H1 (cell line): Measurements from ENCODE around the gene DCTN5. TPM values are rescaled to one million over a fixed set of nuclear protein-coding genes. Genes with fewer than 3 reads are reported as not detected.

Experiments
- CTCF ChIA-PET: fragments of 300-600 bp; sonication (Branson Sonifier 250); formaldehyde crosslinking; loops from one replicate; lab custom pipeline; 2021; ENCODE audit not compliant: partially characterized antibody; lab: Charles Lee
- POLR2A ChIA-PET: fragments of 300-600 bp; sonication (Branson Sonifier 250); formaldehyde crosslinking; loops from one replicate; lab custom pipeline; 2021; ENCODE audit warnings: inconsistent platforms; ENCODE audit not compliant: partially characterized antibody; lab: Charles Lee
- DNase-seq, 2 experiments: peaks; one replicate each; pipeline versions ENCODE4 v3.0.0 to v3.0.0-alpha.2; 2010 to 2022; ENCODE audit warnings: low spot score in 2 of 2, low read depth in 1 of 2, mixed read lengths in 1 of 2
- FAIRE-seq: peaks from 2 replicates; lab custom pipeline; 2011; peaks lifted over from hg19 to GRCh38; lab: Jason Lieb, UNC
- H2AFZ ChIP-seq: 2 replicates; pipeline ENCODE4 v1.8.1; 2012; ENCODE audit warnings: low read length, inconsistent platforms
- H2AK5ac ChIP-seq: 2 replicates; pipeline ENCODE4 v1.6.1; 2013; ENCODE audit warnings: low read depth, low read length
- H2BK120ac ChIP-seq: replicated peaks from 2 replicates; pipeline ENCODE3; 2013; ENCODE audit warnings: low read depth, low read length, inconsistent platforms
- H2BK12ac ChIP-seq: 2 replicates; pipeline ENCODE4 v1.6.1; 2013; ENCODE audit warnings: low read depth, low read length
- H2BK15ac ChIP-seq: 2 replicates; pipeline ENCODE4 v1.6.1; 2013; ENCODE audit warnings: low read length
- H2BK20ac ChIP-seq: 2 replicates; pipeline ENCODE4 v1.6.1; 2013; ENCODE audit warnings: low read length
- H2BK5ac ChIP-seq: 2 replicates; pipeline ENCODE4 v1.6.1; 2013; ENCODE audit warnings: low read depth, low read length
- H3K14ac ChIP-seq: 2 replicates; pipeline ENCODE4 v1.6.1; 2013; ENCODE audit warnings: inconsistent platforms; ENCODE audit not compliant: insufficient read length
- H3K18ac ChIP-seq: 2 replicates; pipeline ENCODE4 v1.6.1; 2013; ENCODE audit warnings: low read length; ENCODE audit errors: extremely low read depth
- H3K23ac ChIP-seq: 2 replicates; pipeline ENCODE4 v1.6.1; 2013; ENCODE audit warnings: inconsistent platforms; ENCODE audit not compliant: insufficient read length
- H3K23me2 ChIP-seq: 2 replicates; pipeline ENCODE4 v1.6.1; 2013; ENCODE audit warnings: low read depth, low read length
- H3K27ac ChIP-seq: 2 replicates; pipeline ENCODE4 v1.6.1; 2011; ENCODE audit warnings: low read depth, low read length, inconsistent platforms
- H3K27me3 ChIP-seq, 4 experiments: replicated peaks in 1 of 4; 1 replicate in 1 of 4; 2 replicates in 3 of 4; pipeline versions ENCODE4 v1.6.1 to v1.8.1; 2011 to 2013; ENCODE audit warnings: low read length in 3 of 4, mild to moderate bottlenecking in 3 of 4, inconsistent platforms in 2 of 4, mixed read lengths in 2 of 4, moderate library complexity in 1 of 4; ENCODE audit not compliant: control insufficient read depth in 3 of 4, insufficient read depth in 3 of 4; ENCODE audit errors: extremely low read depth in 1 of 4
- H3K36me3 ChIP-seq, 4 experiments: 2 replicates each; pipeline versions ENCODE4 v1.6.1 to v1.8.1; 2011 to 2013; ENCODE audit warnings: mild to moderate bottlenecking in 4 of 4, low read length in 3 of 4, moderate library complexity in 2 of 4, control low read depth in 1 of 4, inconsistent platforms in 1 of 4; ENCODE audit not compliant: insufficient read depth in 4 of 4, control insufficient read depth in 2 of 4
- H3K4ac ChIP-seq: replicated peaks from 2 replicates; pipeline ENCODE3; 2013; ENCODE audit warnings: low read length, low read depth, mixed read lengths, inconsistent platforms; ENCODE audit not compliant: insufficient read length
- H3K4me1 ChIP-seq, 4 experiments: replicated peaks in 1 of 4; 1 replicate in 1 of 4; 2 replicates in 3 of 4; pipeline versions ENCODE4 v1.6.1 to v1.8.1; 2011 to 2013; ENCODE audit warnings: low read length in 3 of 4, inconsistent platforms in 2 of 4, mixed read lengths in 1 of 4; ENCODE audit not compliant: insufficient read depth in 4 of 4, control insufficient read depth in 3 of 4
- H3K4me2 ChIP-seq, 2 experiments: 2 replicates each; pipeline versions ENCODE4 v1.6.1 to v1.8.1; 2011 to 2013; ENCODE audit warnings: low read depth in 2 of 2, low read length in 2 of 2, control low read depth in 1 of 2, inconsistent platforms in 1 of 2, mild to moderate bottlenecking in 1 of 2; ENCODE audit not compliant: insufficient read depth in 1 of 2
- H3K4me3 ChIP-seq, 4 experiments: fragments of 200-600, 300-600 bp in 1 of 4; sonication (generic), shearing (Covaris generic), sonication (Bioruptor Twin) in 1 of 4; 2 replicates each; pipeline versions ENCODE4 v1.5.1 to v1.8.1; 2011 to 2016; ENCODE audit warnings: low read length in 4 of 4, low read depth in 3 of 4, control low read depth in 2 of 4, inconsistent platforms in 2 of 4, mild to moderate bottlenecking in 2 of 4, mixed read lengths in 1 of 4, moderate library complexity in 1 of 4; ENCODE audit not compliant: insufficient read depth in 2 of 4; ENCODE audit errors: extremely low read depth in 1 of 4
- H3K56ac ChIP-seq: replicated peaks from 2 replicates; pipeline ENCODE3; 2013; ENCODE audit warnings: low read depth, mild to moderate bottlenecking, mixed read lengths, low read length, inconsistent platforms; ENCODE audit not compliant: insufficient read length
- H3K79me1 ChIP-seq: 2 replicates; pipeline ENCODE4 v1.6.1; 2013; ENCODE audit warnings: low read depth, low read length, control low read depth
- H3K79me2 ChIP-seq, 2 experiments: 2 replicates each; pipeline versions ENCODE4 v1.6.1 to v1.8.1; 2012 to 2013; ENCODE audit warnings: low read length in 2 of 2, mild to moderate bottlenecking in 2 of 2, inconsistent platforms in 1 of 2; ENCODE audit not compliant: insufficient read depth in 2 of 2, control insufficient read depth in 1 of 2
- H3K9ac ChIP-seq, 4 experiments: replicated peaks in 1 of 4; 1 replicate in 1 of 4; 2 replicates in 3 of 4; pipeline versions ENCODE4 v1.6.1 to v1.8.1; 2011 to 2013; ENCODE audit warnings: low read depth in 3 of 4, low read length in 3 of 4, control low read depth in 2 of 4, mild to moderate bottlenecking in 2 of 4, moderate library complexity in 2 of 4, inconsistent platforms in 1 of 4; ENCODE audit errors: extremely low read depth in 1 of 4
- H3K9me3 ChIP-seq, 2 experiments: 2 replicates each; pipeline versions ENCODE4 v1.6.1 to v1.8.1; 2012 to 2013; ENCODE audit warnings: mild to moderate bottlenecking in 2 of 2, moderate library complexity in 2 of 2, control low read depth in 1 of 2, inconsistent platforms in 1 of 2, low read depth in 1 of 2, low read length in 1 of 2, mixed read lengths in 1 of 2; ENCODE audit not compliant: insufficient read depth in 2 of 2
- H4K20me1 ChIP-seq, 2 experiments: replicated peaks in 1 of 2; 2 replicates each; pipeline versions ENCODE3 to v1.8.1; 2011 to 2013; ENCODE audit warnings: inconsistent platforms in 2 of 2, low read length in 2 of 2, mild to moderate bottlenecking in 1 of 2; ENCODE audit not compliant: insufficient read depth in 2 of 2, control insufficient read depth in 1 of 2
- H4K5ac ChIP-seq: 2 replicates; pipeline ENCODE4 v1.6.1; 2013; ENCODE audit warnings: low read length, low read depth, mixed read lengths, inconsistent platforms; ENCODE audit not compliant: insufficient read length
- H4K8ac ChIP-seq: 2 replicates; pipeline ENCODE4 v1.8.0; 2013; ENCODE audit warnings: mild to moderate bottlenecking, moderate library complexity, low read length, inconsistent platforms; ENCODE audit not compliant: insufficient read depth; ENCODE audit errors: extremely low read depth
- H4K91ac ChIP-seq: replicated peaks from 2 replicates; pipeline ENCODE3; 2013; ENCODE audit warnings: low read length, mixed read lengths, inconsistent platforms; ENCODE audit not compliant: insufficient read length
- JUN ChIP-seq: IDR thresholded peaks from 2 replicates; pipeline ENCODE4 v1.6.1; 2011; ENCODE audit warnings: low read depth, mild to moderate bottlenecking, improper control_type of control experiment, low read length
- POLR2A ChIP-seq, 2 experiments: IDR thresholded peaks; 1 replicate in 1 of 2; 2 replicates in 1 of 2; pipeline ENCODE4 v1.6.1; 2011; ENCODE audit warnings: low read depth in 2 of 2, low read length in 2 of 2, mild to moderate bottlenecking in 2 of 2; ENCODE audit errors: control extremely low read depth in 1 of 2
- POLR2AphosphoS5 ChIP-seq: IDR thresholded peaks from 2 replicates; pipeline ENCODE4 v1.6.1; 2011; ENCODE audit warnings: low read depth, low read length
- WGBS, 2 experiments: shearing (Covaris generic) in 1 of 2; methylation state at CpG; one replicate each; pipeline versions ENCODE4 v1.1.6 to v1.1.7; 2013 to 2015; ENCODE audit warnings: low lambda C conversion rate in 2 of 2, mixed read lengths in 2 of 2, inconsistent platforms in 1 of 2, low coverage in 1 of 2, missing lambda C conversion rate in 1 of 2; ENCODE audit not compliant: insufficient replicate concordance in 2 of 2, insufficient coverage in 1 of 2, insufficient read length in 1 of 2; ENCODE audit errors: extremely low coverage in 1 of 2, missing lambda C conversion rate in 1 of 2; 5-methylcytosine and 5-hydroxymethylcytosine counted together
- polyA plus RNA-seq, 7 experiments: library from polyadenylated mRNA; depleted of rRNA in 3 of 7; stranded (reverse) in 5 of 7; unstranded in 2 of 7; fragments of >200 nt in 5 of 7; fragments of 200-250 nt in 2 of 7; gene quantifications; 1 replicate in 5 of 7; 2 replicates in 1 of 7; 4 replicates in 1 of 7; pipeline versions ENCODE4 v1.2.1 to v1.2.3, GENCODE V29; 2011 to 2013; ENCODE audit warnings: missing spikeins in 2 of 7, mixed read lengths in 2 of 7
- total RNA-seq: library from RNA; stranded (reverse); fragmentation: NEBNext Ultra II Directional; extraction: Animal tissue kit (Norgen Biotek cat#: 25700); gene quantifications from 2 replicates; pipeline ENCODE4 v1.2.1, GENCODE V29; 2021

DCTN5 gene
- total and polyA plus RNA-seq, 2 of the 8 experiments (the other 6 are each of a cell fraction or from before 2014, with no cell fraction given): 36.0 to 74.0 TPM

DNA sequence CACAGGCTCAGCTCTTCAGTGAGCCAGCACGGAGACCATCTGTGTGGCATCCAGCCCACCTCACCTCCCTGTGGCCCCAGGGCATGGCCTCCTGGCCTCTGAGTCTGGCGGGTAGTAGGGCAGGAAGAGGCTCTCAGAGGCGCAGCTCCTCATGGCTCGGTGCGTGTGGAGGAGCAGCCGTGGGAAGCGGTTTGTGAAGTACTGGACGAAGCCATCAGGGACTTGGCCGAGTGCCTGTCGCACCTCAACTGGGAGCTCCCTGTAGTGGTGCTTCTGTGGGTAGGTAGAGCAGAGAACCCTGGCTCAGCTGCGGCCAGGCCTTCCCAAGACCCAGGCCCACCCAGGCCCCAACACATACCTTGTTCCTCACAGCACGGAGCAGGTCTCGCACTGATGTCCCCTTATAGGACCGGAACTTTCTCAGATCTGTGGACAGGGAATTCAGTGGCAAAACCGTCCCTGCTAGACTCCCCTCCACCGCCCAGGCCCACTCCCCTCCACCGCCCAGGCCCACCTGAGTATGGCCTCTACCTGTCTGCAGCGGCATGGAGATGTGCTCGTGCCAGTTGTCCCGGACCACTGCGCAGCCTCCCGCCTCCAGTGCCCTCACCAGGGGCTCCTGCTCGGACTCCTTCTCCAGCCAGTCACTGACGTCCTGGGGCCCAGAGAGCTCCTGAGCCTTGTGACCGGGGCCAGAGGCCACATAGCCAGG lies 49.7 kb downstream of the DCTN5 start:
- Histone ChIP-seq H4K91ac (no peak overlapping the region), H3K36me3 (peaks cover 25 to 55% (median 50%) of the 10 kb centered on the region in 4 experiments), H3K4me3 (no peak overlapping the region), H2BK12ac (no peak overlapping the region), H3K18ac (no peak overlapping the region), H3K27me3 (no peaks in the 10 kb centered on the region), H4K20me1 (peaks cover 7 to 10% of the 10 kb centered on the region in 2 experiments), H3K4ac (no peak overlapping the region), H3K4me2 (no peak overlapping the region), H3K9me3 (no peaks in the 10 kb centered on the region), H2AK5ac (no peak overlapping the region), H2BK120ac (no peak overlapping the region), H3K79me2 (no peaks in the 10 kb centered on the region), H2BK15ac (no peak overlapping the region), H2BK5ac (no peak overlapping the region), H2AFZ (no peak overlapping the region), H3K4me1 (peaks cover 0 to 5% (median 4%) of the 10 kb centered on the region in 4 experiments; a peak in 5 of 7 replicates), H3K9ac (no peak overlapping the region), H3K56ac (no peak overlapping the region), H4K8ac (no peak overlapping the region), H3K27ac (no peak overlapping the region), H4K5ac (no peak overlapping the region), H3K14ac (no peak overlapping the region), H2BK20ac (no peak overlapping the region), H3K23ac (no peak overlapping the region), H3K23me2 (peaks cover 7% of the 10 kb centered on the region; the same call in 1 of the 2 replicates), H3K79me1 (no peaks in the 10 kb centered on the region)
- FAIRE-seq: no peak
- no peak for DNase-seq
- ChIA-PET CTCF (interaction anchor here (0.9 to 5.1 kb wide), 4 partner anchors 8 to 37 kb away, joined by 3 to 43 read pairs (median 5); partner anchors contain the start of gene PLK1), POLR2A (interaction anchor here (0.6 to 12.9 kb wide), 4 partner anchors 10 to 1679 kb away, joined by 3 to 230 read pairs (median 7); partner anchors contain the start of gene PLK1)
- TF ChIP-seq JUN (no peak), POLR2A (IDR thresholded peaks at IDR 0.05; ENCODE audit: control extremely low read depth in 1 of 2, low read depth in 2 of 2, low read length in 2 of 2) (peak in 1 of 2 experiments; percentile 42; a peak in 1 of 3 replicates), POLR2AphosphoS5 (0 out of 2 replicates have a peak, but pooled peaks have one; percentile 21)
- 94% methylated on average over 25 of the region's 25 CpGs; no CpG with 5 or more reads in 1 of the 2 experiments for WGBS, 2 experiments
